ENCODE measurements around the gene UBR4.

UBR4 gene

DNA sequence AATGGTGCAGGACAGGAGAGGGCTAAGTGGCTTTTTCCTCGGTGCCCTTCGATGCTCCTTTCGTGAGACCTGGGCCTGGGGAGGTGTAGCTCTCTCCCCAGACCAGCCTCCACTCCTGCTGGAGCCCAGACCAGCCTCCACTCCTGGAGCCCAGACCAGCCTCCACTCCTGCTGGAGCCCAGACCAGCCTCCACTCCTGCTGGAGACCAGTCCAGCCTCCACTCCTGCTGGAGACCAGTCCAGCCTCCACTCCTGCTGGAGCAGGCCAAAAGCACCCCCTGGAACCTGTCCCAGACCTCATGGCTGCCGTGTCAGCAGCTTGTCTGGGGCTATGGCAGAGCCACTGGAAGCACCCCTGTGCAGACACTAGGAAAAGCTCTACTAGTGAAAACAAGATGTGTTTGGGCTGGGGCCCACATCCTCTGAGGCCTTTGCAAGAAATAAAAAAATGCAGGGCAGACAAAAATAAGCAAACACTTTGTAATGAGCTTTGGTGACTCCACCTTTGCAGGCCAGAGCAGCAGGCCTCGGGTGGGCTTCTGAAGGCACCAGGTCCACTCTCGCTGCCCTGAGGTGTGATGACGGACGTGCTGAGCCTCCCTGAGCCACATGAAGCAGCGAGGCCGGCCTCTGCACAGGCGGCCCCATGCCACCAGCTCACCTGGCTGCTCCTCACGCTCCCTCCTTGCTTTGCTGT lies 137.6 kb downstream of the UBR4 start:
- DNase-seq (ENCODE audit: low read depth): no peak

DNA sequence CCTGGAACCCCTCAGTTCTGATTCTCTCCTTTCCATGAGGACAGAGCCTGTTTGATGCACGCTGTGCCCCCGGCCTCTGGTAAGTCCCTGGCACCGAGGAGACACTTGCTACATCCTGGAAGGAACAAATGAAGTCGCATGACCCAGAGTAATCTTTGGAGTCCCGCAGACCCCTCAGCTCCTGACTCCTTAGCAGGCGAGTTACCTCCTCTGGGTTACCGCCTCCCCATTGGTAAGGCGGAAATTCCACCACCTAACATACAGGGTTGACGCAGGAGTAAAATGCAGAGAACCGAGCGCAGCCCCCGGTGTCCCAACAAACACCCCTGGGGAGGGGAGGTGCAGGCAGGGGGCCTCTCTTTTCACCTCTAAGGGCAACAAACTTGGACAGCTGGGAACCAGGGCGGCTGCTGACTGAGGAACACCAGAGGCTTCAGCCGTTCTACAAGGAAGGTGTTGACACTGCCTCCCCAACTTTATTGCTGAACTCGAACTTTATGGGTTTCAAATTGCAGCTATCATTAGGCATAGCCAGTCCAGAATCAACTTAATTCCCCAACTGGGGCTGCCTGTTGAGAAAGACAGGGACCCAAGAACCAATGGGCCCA lies 138.3 kb downstream of the UBR4 start:
- no peak for DNase-seq (ENCODE audit: low read depth)

DNA sequence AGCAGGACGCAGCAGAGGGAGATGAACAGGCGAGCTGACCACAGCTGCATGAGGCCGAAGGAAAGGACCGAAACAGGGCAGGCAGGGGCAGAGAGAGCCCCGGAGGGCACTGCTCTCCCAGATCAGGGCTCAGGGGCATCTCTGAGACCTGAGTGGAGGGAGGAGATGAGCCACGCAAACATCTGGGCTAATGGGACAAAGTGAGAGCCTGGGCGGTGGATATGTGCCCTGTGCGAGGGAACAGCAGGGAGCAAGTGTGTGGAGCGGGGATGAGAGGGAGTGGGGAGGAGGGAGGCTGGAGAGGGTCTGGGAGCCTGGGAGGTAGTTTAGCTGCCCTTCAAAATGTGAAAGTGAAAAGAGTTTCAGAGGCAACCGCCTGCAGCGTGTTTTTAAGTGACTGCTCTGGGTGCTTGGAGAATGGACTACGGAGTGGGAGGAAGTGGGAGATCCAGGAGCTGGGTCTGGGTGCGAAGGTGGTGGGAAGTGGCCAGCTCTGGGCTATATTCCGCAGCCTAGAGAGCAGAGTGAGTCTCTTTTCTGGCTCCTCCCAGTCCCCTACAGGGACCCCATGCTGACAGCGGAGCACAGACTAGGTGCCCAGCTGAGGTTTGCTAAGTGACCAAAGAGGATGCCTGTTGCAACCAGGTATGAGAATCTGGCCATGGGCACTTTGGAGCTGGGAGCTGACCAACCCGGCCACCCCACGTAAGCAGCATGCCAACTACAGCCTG lies 139.0 kb downstream of the UBR4 start:
- DNase-seq (ENCODE audit: low read depth): no peak

DNA sequence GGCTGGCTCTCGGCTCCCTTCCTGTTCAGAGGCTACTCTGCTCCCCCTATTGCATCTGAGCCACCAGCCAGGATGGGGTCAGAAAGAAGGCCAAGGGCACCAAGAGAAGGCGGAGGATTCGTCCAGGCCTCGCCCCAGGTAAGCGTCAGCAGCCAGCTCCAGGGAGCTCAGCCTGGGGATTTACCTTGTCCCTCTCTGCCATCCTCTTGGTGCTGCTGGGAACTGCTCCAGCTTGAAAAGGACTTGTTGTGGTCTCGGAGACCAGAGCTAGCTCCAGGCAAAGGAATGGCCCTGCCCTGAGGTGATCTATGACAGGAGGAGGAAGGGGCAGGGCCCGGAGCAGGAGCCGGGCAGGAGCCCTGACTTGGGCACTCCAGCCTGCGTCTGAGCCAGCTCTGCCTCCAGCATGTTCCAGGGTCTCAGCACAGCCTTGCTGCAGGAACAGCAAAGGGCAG lies 139.8 kb downstream of the UBR4 start:
- DNase-seq (ENCODE audit: low read depth): no peak

DNA sequence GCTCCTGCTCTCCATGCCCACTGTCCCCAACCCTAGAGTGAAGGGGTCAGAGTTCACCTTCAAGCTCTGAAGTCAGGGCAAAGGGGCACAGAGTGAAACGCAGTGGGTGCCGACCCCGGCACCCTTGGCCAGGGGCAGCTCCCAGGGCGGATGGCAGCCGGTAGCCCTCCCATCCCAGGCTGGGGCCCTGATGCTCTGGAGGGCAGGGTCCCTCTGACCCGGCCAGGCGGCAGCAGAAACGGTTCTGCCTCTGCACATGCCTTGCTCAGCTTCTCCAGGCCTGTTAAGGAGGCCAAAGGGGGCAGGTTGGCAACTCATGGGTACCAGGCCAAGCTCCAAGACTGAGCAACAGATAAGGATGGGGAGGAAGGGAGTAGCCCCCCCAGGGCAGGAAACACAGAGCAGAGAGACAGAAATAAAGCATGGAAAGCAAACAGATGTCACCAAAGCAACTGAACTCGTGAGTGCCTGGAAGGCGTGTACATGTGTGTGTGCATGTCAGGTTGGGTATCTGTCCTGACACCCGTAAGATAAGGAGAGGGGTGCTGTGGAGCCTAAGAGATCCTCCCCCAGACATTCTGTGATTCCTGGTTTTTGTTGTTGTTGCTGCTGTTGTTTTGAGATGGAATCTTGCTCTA lies 141.3 kb downstream of the UBR4 start:
- no peak for DNase-seq (ENCODE audit: low read depth)

DNA sequence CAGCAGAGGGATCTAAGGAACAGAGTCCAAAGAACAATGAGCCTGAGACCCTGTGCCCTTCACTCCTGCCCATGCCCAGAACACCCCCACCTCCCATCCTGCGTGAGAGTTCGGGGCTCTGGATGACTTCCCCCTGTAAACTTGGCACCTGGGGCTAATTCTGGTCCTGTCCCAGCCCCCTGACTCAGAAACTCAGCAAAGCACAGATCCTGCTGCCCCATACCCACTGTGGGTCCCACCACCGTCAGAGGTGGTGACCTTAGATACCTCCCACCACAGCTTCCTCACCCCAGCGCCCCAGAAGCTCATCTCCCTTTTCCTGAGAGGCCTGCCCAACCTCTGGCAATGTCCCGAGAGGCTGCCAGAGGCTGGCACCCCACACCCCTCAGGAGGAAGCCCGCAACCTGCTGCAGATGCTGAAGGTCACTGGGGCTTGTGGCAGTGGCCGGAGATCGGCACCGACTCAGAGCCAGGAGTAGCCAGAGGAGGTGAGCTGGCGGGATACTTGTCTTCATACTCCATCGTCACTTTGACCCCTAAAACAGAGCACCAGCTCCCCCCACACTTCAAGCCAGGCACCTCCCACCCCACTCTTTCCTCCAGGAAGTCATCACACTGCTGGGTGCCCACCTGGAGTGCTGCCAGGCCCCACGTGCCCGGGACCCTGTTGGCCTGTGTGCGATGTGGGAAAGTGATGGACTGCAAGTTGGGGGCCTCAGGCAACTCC lies 142.0 kb downstream of the UBR4 start:
- DNase-seq (ENCODE audit: low read depth): no peak

DNA sequence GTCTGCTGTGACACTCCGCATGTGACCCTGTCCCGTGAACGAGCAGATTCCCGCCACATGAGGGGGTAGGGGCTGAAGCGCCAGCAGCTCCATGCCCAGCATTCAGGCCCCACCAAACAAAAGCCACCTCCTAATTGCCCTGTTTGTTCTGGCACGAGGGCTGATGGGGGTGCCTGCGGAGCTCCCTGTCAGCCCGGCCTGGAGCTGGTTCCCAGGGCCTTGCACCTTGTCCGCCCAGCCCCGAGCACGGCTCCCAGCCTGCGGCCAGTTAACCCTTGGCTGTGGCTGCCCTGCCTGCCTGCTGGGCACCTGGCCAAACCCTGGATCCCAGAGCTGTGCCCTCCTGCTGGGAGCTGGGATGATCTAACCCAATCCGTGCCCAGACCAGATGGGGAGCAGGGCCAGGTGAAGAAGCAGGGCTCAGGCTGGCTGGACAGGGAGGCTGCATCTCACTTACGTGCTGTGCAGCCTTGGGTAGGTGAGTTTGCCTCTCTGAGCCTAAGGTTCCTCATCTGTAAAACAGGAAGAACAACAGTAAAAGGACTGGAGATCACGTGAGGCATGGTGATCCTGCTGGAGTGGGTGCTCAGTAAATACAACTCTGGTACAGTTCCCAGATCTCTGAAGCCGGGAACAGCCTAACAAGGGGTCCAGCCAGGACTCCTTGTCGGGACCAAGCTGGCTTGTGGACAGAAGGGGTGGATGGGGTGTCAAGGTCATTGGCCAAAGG lies 142.7 kb downstream of the UBR4 start:
- DNase-seq (ENCODE audit: low read depth): no peak

DNA sequence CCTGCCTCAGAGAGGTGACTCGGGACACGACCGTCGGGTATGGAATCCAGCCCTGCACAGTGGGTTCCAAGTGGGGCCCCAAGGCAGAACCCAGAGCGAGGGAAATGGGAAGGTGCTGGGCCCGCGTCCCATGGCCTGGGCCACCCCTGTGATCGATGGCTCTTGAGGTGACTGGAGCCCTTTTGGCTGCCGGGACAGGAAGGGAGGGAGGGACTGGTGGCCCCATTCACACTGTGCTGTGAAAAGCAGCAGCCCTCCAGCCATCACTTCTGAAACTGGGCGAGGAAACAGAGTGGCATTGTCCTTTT lies 143.2 kb downstream of the UBR4 start:
- no peak for DNase-seq (ENCODE audit: low read depth)

DNA sequence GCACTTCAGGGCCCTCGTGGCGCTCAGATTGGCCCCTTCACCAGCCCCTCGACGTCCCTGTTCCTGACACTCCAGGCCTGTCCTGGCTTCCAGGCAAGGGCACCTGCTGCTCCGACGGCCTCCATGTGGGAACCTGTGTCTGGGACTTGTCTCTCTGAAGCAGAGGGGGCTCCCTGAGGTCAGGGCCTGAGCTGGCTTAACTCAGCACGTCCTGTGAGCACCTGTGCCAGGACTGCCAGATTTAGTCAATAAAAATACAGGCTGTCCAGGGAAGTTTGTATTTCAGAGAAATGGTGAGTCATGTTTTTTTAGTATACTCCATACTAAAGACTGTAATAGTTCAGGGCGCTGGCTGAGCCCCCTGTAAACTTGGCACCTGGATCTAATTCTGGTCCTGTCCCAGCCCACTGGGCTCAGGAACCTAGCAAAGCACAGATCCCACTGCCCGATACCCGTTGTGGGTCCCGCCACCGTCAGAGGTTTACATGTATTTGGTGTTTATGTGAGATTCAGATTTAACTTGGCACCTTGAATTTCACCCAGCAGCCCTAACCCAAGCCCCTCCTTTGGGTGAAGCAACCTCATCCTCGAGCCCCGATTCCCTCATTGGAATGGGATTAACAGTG lies 143.7 kb downstream of the UBR4 start:
- DNase-seq (ENCODE audit: low read depth): no peak

DNA sequence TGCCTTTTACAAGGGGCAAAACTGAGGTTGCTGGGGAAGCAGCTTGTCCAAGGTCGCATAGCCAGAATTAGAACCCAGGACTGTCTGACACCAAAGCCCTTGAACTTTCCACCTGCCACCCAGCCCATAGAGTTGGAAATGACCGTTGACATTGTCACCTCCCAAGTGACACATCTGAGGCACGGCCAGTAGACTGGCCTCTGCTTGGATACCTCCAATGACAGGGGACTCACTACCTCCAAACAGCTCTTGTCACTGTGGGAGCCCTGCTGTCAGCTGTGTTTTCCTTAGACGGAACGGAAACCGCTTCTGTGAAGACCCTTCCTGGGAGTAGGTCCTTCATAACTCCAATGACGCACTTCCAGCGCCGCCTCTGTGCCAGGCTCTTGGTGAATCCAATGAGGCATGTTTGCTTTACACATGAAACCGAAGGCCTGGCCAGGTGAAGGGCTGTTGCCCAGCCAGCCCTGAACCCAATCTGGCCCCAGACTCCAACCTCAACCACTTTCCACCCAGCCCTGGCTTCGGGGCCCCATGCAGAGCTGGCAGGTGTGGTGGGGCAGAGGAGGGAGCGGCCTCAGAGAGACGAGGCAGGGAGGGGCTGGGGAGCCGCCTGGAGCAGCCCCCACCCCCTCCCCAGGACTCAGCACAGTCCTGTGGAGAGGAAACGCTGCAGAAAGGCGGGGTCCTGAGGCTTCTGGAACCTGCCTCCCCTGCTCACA lies 144.4 kb downstream of the UBR4 start:
- no peak for DNase-seq (ENCODE audit: low read depth)

DNA sequence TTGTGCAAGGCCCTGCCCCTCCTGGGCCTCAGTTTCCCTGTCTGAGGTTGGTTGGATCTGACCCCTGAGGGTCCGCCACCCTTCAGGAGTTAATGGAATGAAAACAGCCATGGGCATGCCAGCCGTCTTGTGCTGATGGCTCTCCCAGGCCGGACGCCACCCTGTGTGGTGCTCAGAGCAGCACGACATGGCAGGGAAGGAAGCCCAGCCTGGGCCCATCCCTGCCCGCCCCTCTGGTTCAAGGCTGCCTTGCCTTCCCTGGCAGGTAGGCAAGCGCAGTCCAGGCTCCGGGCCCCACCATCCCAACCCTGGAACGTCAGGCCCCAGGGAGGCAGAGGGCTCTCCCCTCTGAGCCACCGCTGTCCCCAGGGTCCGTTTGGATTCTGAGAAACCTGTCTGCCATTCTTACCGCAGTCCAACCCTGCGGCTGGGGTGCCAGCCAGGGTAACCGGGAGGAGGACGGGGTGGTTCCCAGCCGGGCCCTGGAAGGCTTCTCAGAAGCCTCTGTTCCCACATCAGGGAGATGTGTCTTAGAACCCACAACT lies 145.1 kb downstream of the UBR4 start:
- no peak for DNase-seq (ENCODE audit: low read depth)

DNA sequence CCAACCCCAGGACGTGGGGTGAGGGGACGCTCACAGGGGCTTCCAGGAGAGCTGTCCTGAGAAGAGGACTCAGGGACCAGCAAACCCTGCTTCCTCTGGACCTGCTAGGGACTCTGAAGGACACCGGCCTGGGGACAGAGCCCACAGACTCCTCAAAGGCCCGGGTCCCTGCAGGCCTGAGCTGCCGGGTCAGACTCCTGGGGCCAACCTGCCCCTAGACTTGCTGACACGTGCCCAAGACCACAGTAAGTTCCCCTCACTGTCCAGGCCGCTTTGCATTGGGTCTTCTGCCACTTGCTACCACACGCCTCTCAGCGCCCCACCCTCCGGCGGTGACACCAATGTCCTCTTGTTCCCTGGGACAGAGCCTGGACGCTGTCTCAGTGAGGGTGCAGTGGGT lies 146.9 kb downstream of the UBR4 start:
- no peak for DNase-seq (ENCODE audit: low read depth)

DNA sequence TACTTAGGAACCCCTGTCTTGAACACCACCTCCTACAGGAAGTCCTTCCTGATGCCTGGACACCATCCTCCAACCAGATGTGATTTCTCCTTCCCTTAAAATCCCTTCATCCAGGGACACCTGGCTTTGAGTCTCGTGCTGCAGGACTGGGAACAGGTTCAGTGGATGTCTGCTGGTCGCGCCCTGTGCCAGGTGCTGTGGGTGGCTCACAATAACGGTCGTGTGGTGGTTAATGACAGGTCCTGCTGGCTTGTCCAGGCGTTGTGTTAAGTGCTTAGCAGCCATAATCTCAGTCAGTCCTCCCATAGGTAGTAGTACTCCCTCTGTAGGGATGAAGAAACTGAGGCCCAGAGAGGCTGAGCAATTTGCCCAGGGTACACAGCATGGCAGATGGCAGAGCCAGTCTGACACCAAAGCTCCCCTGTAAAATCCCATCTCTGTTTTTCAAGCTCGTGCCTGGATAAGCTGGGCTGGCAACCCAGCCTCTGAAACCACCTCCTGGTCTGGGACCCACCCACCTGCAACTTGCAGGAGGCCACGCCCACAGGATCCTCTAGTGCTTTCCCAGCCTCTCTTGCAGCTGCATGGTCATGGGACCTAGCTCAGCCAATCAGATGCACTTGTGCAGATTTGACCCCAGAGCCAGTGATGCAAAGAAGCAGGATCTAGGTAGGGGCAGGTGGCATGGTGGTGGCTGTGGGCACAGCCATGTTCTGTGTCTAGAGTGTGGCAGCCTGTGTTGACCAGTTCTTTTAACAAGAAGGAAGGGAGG lies 147.6 kb downstream of the UBR4 start:
- no peak for DNase-seq (ENCODE audit: low read depth)

DNA sequence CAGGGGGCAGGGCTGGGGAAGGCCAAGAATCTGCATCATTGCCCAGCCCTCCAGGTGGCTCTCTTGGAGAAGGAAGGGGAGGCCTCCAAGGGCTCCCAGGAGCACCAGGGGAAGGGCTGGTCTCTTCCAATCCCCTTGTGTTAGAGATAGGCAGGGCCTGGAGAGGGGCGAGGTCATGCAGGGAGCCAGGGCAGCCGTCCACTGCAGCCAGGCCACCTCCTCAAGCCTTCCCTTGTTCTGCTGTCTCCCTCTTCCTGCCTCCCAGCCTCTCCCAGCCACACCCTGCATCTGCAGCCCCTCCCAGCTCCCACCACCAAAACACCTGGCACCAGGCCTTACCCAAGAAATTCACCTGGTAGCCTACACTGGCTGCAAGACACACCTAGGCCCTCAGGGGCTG lies 148.3 kb downstream of the UBR4 start:
- no peak for DNase-seq (ENCODE audit: low read depth)

DNA sequence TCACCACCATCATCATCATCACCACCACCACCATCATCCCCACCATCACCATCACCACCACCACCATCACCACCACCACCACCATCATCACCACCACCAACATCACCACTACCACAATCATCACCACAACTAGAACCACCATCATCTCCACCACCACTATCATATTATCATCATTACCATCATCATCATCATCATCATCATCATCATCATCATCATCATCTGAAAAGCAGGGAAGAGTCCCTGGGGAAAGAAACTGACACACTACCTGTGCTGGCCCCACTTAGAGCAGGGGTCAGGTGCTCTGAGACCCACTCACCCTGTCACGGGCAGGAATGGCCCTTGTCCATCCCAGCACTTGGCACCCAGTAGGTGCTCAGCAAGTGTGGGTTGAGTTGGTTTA lies 148.7 kb downstream of the UBR4 start:
- DNase-seq (ENCODE audit: low read depth): no peak

DNA sequence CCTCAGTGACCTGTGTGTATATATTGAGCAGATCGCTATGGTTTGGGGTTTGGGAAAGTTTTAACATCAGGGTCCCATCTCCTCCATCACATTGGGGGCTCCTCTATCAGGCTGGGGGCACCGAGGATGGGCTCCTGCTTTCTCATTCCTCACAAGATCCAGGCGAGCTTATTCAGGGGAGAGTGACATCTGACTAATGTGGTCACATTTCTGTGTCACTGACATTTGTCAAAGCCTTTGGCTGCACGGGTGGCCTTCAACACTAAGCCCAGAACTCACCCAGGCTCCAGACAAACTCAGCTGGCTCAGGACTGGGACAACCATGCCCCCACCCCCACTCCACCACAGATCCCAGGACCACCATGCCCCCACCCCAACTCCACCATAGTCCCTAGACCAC lies 150.3 kb downstream of the UBR4 start:
- no peak for DNase-seq (ENCODE audit: low read depth)

DNA sequence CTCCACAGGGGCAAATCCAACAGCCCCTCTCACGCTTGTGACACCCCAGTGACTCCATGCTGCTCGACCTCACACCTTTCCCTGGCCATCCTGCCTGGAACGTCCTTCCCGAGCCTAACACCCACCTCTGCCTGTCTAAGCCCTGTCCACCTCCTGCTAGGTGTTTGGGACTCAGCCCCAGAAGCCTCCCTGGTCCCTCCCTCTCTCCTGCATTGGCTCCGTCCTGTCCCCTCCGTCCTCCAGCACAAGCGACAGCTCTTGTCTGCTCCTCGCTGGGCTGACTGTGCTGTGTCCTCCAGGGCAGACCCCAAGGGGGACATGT lies 151.6 kb downstream of the UBR4 start:
- DNase-seq (ENCODE audit: low read depth): no peak

DNA sequence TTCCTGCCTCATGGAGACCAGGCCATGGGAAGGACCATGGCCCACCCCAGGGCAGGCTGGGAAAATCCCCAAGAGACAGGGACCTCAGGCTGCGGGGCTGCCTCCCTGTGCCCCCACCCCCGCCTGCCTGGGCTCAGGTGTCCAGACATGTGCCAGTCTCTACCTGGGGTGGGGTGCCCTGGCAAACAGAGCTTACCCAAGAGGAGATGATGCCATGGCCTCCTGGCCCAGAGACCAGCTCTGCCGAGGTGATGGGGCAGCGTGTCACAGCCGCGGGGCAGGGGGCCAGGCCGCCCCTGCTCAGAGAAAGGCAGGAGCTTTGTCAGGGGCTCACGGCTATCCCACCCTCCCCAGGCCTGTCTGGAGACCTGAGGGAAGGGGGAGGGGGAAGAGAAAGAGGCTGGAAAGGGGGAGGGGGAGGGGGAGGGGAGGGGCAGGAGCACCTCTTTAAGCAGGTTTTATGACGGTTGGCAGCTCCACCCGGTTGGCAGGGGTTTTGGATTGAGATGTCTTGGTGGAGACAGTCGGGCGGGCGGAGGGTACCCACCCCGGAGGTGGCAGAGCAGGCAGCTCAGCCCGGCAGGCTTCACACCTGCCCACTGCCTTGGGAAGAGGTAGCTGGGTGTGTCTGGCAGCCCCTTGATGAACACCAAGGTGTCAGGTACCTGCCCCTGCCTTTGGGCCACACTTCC lies 152.1 kb downstream of the UBR4 start:
- DNase-seq (ENCODE audit: low read depth): no peak

DNA sequence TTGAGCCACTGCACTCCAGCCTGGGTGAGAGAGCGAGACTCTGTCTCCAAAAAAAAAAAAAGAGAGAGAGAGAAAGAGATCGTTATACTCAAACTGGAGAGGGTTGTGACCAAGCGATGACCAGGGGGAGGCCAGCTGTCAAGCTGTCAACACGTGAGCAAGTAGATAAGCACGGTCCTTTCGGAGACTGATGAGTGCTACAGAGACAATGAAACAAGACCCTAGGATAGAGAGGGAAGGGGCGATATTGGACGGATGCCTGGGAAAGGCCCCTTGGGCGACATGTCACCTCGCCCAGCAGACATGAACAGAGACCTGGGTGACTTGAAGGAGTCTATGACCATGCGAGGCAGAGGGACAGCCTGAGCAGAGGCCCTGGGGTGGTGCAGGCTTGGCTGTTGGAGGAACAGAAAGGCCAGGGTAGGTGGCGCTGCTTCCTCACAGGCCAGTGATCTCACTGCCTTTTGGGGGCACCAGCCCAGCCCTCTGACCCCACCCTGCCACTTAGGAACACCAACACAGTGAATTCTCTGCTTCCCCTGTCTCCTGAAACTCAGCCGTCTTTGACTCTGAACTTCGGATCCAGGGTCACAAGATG lies 152.8 kb downstream of the UBR4 start:
- DNase-seq (ENCODE audit: low read depth): no peak
